K562 (cell line): ENCODE measurements around the gene BIRC3. TPM values are rescaled to one million over a fixed set of nuclear protein-coding genes. Genes with fewer than 3 reads are reported as not detected.

Experiments used
- CBFA2T2 ChIP-seq: fragments of 450-650 bp; conservative IDR thresholded peaks from 2 replicates; pipeline ENCODE4 v1.6.1; 2017; ENCODE audit warnings: mild to moderate bottlenecking
- CBFA2T3 ChIP-seq: fragments of 450-650 bp; IDR thresholded peaks from 2 replicates; pipeline ENCODE4 v1.6.1; 2017
- HDAC3 ChIP-seq: fragments of 450-650 bp; IDR thresholded peaks from 2 replicates; pipeline ENCODE4 v1.6.1; 2018; ENCODE audit warnings: borderline replicate concordance, mild to moderate bottlenecking, moderate library complexity; ENCODE audit not compliant: partially characterized antibody
- NR1H2 ChIP-seq: sonication (generic); formaldehyde crosslinking; IDR thresholded peaks from 2 replicates; pipeline ENCODE4 v1.4.0; 2020; ENCODE audit warnings: mild to moderate bottlenecking, missing genetic modification reagents
- PKNOX1 ChIP-seq: fragments of 450-650 bp; IDR thresholded peaks from 2 replicates; pipeline ENCODE4 v1.6.1; 2016
- POU5F1 ChIP-seq: fragments of 150-350 bp; IDR thresholded peaks from 2 replicates; pipeline ENCODE4 v1.6.1; 2014; ENCODE audit warnings: borderline replicate concordance, low read length, low read depth, mild to moderate bottlenecking; ENCODE audit not compliant: partially characterized antibody
- RAD21 ChIP-seq, 2 experiments: fragments of 250-450 bp in 1 of 2; fragments of 450-650 bp in 1 of 2; sonication (Bioruptor Pico) in 1 of 2; formaldehyde crosslinking in 1 of 2; IDR thresholded peaks in 1 of 2; conservative IDR thresholded peaks in 1 of 2; 2 replicates each; pipeline versions ENCODE4 v1.4.0 to v1.8.0; 2020 to 2022; ENCODE audit warnings: mild to moderate bottlenecking in 2 of 2, moderate library complexity in 1 of 2
- SP1 ChIP-seq: sonication (generic); formaldehyde crosslinking; IDR thresholded peaks from 2 replicates; pipeline ENCODE4 v1.8.1; 2022; ENCODE audit warnings: mild to moderate bottlenecking, missing genetic modification reagents
- ZBTB40 ChIP-seq, 2 experiments: fragments of 450-650 bp in 1 of 2; sonication (generic) in 1 of 2; formaldehyde crosslinking in 1 of 2; IDR thresholded peaks; 2 replicates each; pipeline versions ENCODE4 v1.7.1 to v1.9.0; 2016 to 2022; ENCODE audit warnings: inconsistent platforms in 1 of 2, mild to moderate bottlenecking in 1 of 2, missing genetic modification reagents in 1 of 2
- ZBTB7A ChIP-seq: IDR thresholded peaks from 2 replicates; pipeline ENCODE4 v1.6.1; 2011; ENCODE audit warnings: low read depth, mild to moderate bottlenecking, low read length, moderate library complexity, borderline replicate concordance; ENCODE audit not compliant: control insufficient read depth
- ZBTB9 ChIP-seq: fragments of 450-650 bp; formaldehyde crosslinking; IDR thresholded peaks from 2 replicates; pipeline ENCODE4 v1.4.0; 2020; ENCODE audit warnings: mild to moderate bottlenecking, moderate library complexity
- ZNF197 ChIP-seq: fragments of 200-800 bp; sonication (Bioruptor generic); IDR thresholded peaks from 2 replicates; pipeline ENCODE4 v1.6.1; 2016; ENCODE audit warnings: low read depth, missing genetic modification characterization, missing compliant biosample characterization
- polyA plus RNA-seq, 8 experiments: library from polyadenylated mRNA; depleted of rRNA in 4 of 8; stranded (reverse) in 5 of 8; unstranded in 3 of 8; fragments of >200 nt; fragmentation: Nextera tagmentation in 2 of 8; fragmentation: Illumina TruSeq in 1 of 8; extraction: Ambion mirVana in 2 of 8; extraction: Trizol in 1 of 8; gene quantifications; 2 replicates each; pipeline versions ENCODE4 v1.2.1 to v1.2.3, GENCODE V29; 2011 to 2014; ENCODE audit warnings: inconsistent platforms in 1 of 8, missing spikeins in 1 of 8
- total RNA-seq, 7 experiments: library from RNA; depleted of rRNA in 6 of 7; stranded (reverse); fragments of >200 nt in 6 of 7; fragmentation: Illumina TruSeq in 2 of 7; extraction: Trizol in 2 of 7; gene quantifications; 2 replicates each; pipeline versions ENCODE4 v1.2.1 to v1.2.3, GENCODE V29; 2011 to 2021; ENCODE audit warnings: low replicate concordance in 1 of 7
- TF ChIP-seq, protein P1 (sequence below): fragments of 200-800 bp; sonication (Bioruptor generic); IDR thresholded peaks from 2 replicates; pipeline ENCODE4 v1.6.1; 2017; ENCODE audit warnings: missing genetic modification characterization, missing compliant biosample characterization

The BIRC3 gene
- total and polyA plus RNA-seq, 9 of the 15 experiments (the other 6 are each of a cell fraction or from before 2014, with no cell fraction given), result 0.08 to 0.42 (median 0.18) TPM

DNA sequence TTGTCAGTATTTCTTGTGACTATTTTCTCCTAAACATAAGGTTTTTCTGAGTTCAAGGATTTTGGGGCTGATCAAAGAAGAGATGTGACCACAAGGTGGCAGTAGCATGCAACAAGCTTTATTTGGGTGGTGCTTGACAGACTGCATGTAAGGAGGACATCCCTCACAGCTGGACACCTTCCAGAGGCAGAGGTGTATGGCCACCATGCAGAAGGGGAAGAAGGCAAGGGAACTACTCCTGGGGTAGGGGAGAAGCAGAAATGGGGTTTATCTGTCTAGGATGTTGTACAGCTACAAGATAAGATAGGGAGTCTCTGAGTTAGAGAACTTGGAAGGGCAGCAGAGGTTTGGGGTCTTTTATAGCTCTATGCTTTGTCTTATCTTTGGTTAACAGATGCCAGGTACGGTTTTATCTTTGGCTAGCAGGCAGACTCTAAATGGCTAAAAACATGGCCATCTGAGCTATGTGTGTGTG, 24.6 kb downstream of the BIRC3 start (continued):
- TF ChIP-seq, protein P1, sequence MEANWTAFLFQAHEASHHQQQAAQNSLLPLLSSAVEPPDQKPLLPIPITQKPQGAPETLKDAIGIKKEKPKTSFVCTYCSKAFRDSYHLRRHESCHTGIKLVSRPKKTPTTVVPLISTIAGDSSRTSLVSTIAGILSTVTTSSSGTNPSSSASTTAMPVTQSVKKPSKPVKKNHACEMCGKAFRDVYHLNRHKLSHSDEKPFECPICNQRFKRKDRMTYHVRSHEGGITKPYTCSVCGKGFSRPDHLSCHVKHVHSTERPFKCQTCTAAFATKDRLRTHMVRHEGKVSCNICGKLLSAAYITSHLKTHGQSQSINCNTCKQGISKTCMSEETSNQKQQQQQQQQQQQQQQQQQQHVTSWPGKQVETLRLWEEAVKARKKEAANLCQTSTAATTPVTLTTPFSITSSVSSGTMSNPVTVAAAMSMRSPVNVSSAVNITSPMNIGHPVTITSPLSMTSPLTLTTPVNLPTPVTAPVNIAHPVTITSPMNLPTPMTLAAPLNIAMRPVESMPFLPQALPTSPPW (CRISPR knock-in tag), result peak; percentile 29; the same call in 1 of the 2 replicates
- TF ChIP-seq NR1H2 (CRISPR knock-in tag) (no peak), ZBTB7A (no peak), ZBTB40 (IDR thresholded peaks at IDR 0.05) (peak; percentile 49; the same call in 1 of the 2 replicates), ZBTB40 (CRISPR knock-in tag; IDR thresholded peaks at IDR 0.05) (no peak), ZNF197 (CRISPR knock-in tag) (peak; percentile 51; the same call in 1 of the 2 replicates), PKNOX1 (peak; percentile 85), CBFA2T2 (peak; percentile 98), CBFA2T3 (peak; percentile 99), POU5F1 (no peak), ZBTB9 (peak; percentile 68; the same call in 1 of the 2 replicates), HDAC3 (peak; percentile 95), RAD21 (CRISPR knock-in tag; conservative IDR thresholded peaks at IDR 0.05 in 1 of 2, IDR thresholded peaks at IDR 0.05 in 1 of 2) (peak; percentile 81 to 88), SP1 (CRISPR knock-in tag) (peak; percentile 85)
